ENCODE results near the gene MORC4. TPM values are rescaled to one million over a fixed set of nuclear protein-coding genes. Genes with fewer than 3 reads are reported as not detected.

Gene MORC4
- polyA plus RNA-seq, 1 donor from 2014 or later, result 7.5 TPM

GRCh38 chrX:106952988-106953387 lies 47.0 kb downstream of the MORC4 start:
- H3K79me2 ChIP-seq (replicated peaks; ENCODE audit: insufficient read depth, low read length), result no peaks in the 10 kb centered on the region

GRCh38 chrX:106952538-106952937 lies 47.5 kb downstream of the MORC4 start:
- H3K4me2 ChIP-seq (ENCODE audit: low read length), result no peak overlapping the region
- H3F3A ChIP-seq (ENCODE audit: insufficient read depth, low read length, poor library complexity, severe bottlenecking), result no peaks in the 10 kb centered on the region
- no peaks in the 10 kb centered on the region for H3K79me2 ChIP-seq (replicated peaks; ENCODE audit: insufficient read depth, low read length)
- no peaks in the 10 kb centered on the region for H3K27me3 ChIP-seq (ENCODE audit: insufficient read depth, low read depth, low read length)
- H3K9ac ChIP-seq (ENCODE audit: low read length), result no peak overlapping the region
- H3K36me3 ChIP-seq (ENCODE audit: insufficient read depth, low read length), result no peaks in the 10 kb centered on the region
- H3K27ac ChIP-seq (ENCODE audit: low read length), result no peak overlapping the region
- no peaks in the 10 kb centered on the region for H3K9me3 ChIP-seq (ENCODE audit: low read length)
- H3K9me2 ChIP-seq (ENCODE audit: insufficient read depth, low read length), result no peaks in the 10 kb centered on the region
- TF ChIP-seq CTCF (IDR thresholded peaks at IDR 0.05; ENCODE audit: poor library complexity, severe bottlenecking) (no peak), TAF1 (IDR thresholded peaks at IDR 0.05; ENCODE audit: low read depth) (no peak), POLR2AphosphoS5 (IDR thresholded peaks at IDR 0.05) (no peak), SMC3 (conservative IDR thresholded peaks at IDR 0.05; ENCODE audit: poor library complexity) (no peak), REST (IDR thresholded peaks at IDR 0.05; ENCODE audit: borderline replicate concordance) (no peak), MXI1 (conservative IDR thresholded peaks at IDR 0.05; ENCODE audit: poor library complexity, severe bottlenecking) (no peak), RAD21 (conservative IDR thresholded peaks at IDR 0.05) (no peak), EZH2 (IDR thresholded peaks at IDR 0.05; ENCODE audit: borderline replicate concordance, insufficient read depth, low read length, poor library complexity, severe bottlenecking) (no peak), EP300 (conservative IDR thresholded peaks at IDR 0.05; ENCODE audit: poor library complexity, severe bottlenecking) (no peak)
- no peak overlapping the region for H3K4me3 ChIP-seq (ENCODE audit: low read length)
- H2AFZ ChIP-seq (ENCODE audit: low read depth, low read length), result no peak overlapping the region
- no peaks in the 10 kb centered on the region for H4K20me1 ChIP-seq (ENCODE audit: insufficient read depth)

More at GRCh38 chrX:106952988-106953387, 47.0 kb downstream of the MORC4 start:
- H3K36me3 ChIP-seq (ENCODE audit: insufficient read depth, low read length), result no peaks in the 10 kb centered on the region
- no peaks in the 10 kb centered on the region for H3K9me3 ChIP-seq (ENCODE audit: low read length)
- H3K9me2 ChIP-seq (ENCODE audit: insufficient read depth, low read length), result no peaks in the 10 kb centered on the region
- no peak overlapping the region for H3K4me3 ChIP-seq (ENCODE audit: low read length)
- H3K9ac ChIP-seq (ENCODE audit: low read length), result no peak overlapping the region
- H3K27ac ChIP-seq (ENCODE audit: low read length), result no peak overlapping the region
- peak; percentile 53 for TF ChIP-seq CTCF (IDR thresholded peaks at IDR 0.05; ENCODE audit: poor library complexity, severe bottlenecking)
- peak; percentile 48 for TF ChIP-seq RAD21 (conservative IDR thresholded peaks at IDR 0.05)
- TF ChIP-seq EP300 (conservative IDR thresholded peaks at IDR 0.05; ENCODE audit: poor library complexity, severe bottlenecking), result no peak
- peak; percentile 60 for TF ChIP-seq SMC3 (conservative IDR thresholded peaks at IDR 0.05; ENCODE audit: poor library complexity)
- no peaks in the 10 kb centered on the region for H4K20me1 ChIP-seq (ENCODE audit: insufficient read depth)
- H3K4me2 ChIP-seq (ENCODE audit: low read length), result no peak overlapping the region
- H3F3A ChIP-seq (ENCODE audit: insufficient read depth, low read length, poor library complexity, severe bottlenecking), result no peaks in the 10 kb centered on the region
- H2AFZ ChIP-seq (ENCODE audit: low read depth, low read length), result no peak overlapping the region
- H3K27me3 ChIP-seq (ENCODE audit: insufficient read depth, low read depth, low read length), result no peaks in the 10 kb centered on the region

All from neural cell (in vitro differentiated cells).